Psoas muscle (tissue), 8 donors: ENCODE data around the gene MMP7. TPM values are rescaled to one million over a fixed set of nuclear protein-coding genes. Genes with fewer than 3 reads are reported as not detected.
A peak's percentile ranks its signal among the peaks of the same experiment; 100 is the strongest.

Source experiments
- ATAC-seq, 4 donors: fragments of 200-7000 bp; cut with Tn5 transposase; one replicate each; pipeline ENCODE4 v1.9.1; 2020; ENCODE audit warnings: moderate library complexity in 3 of 4, mild to moderate bottlenecking in 2 of 4
- DNase-seq, 2 donors: peaks; one replicate each; pipeline ENCODE4 v3.0.0-alpha.2; 2020
- H3K27ac ChIP-seq: fragments of 200-600 bp; one replicate; pipeline ENCODE4 v1.8.0; 2022
- H3K27me3 ChIP-seq, 3 donors: fragments of 200-600 bp in 1 of 3; one replicate each; pipeline versions ENCODE4 v1.6.1 to v1.8.0; 2013 to 2022; ENCODE audit warnings: low read length in 2 of 3, mild to moderate bottlenecking in 2 of 3, moderate library complexity in 1 of 3; ENCODE audit not compliant: insufficient read depth in 3 of 3
- H3K36me3 ChIP-seq, 2 donors: fragments of 200-600 bp in 1 of 2; one replicate each; pipeline versions ENCODE4 v1.6.1 to v1.8.0; 2013 to 2022; ENCODE audit warnings: low read depth in 1 of 2, mild to moderate bottlenecking in 1 of 2, moderate library complexity in 1 of 2; ENCODE audit not compliant: insufficient read depth in 1 of 2
- H3K4me1 ChIP-seq: fragments of 200-600 bp; one replicate; pipeline ENCODE4 v1.8.0; 2022
- H3K4me3 ChIP-seq: fragments of 200-600 bp; one replicate; pipeline ENCODE4 v1.8.0; 2022; ENCODE audit warnings: mild to moderate bottlenecking
- H3K9me3 ChIP-seq: fragments of 200-600 bp; one replicate; pipeline ENCODE4 v1.8.0; 2022
- CTCF ChIP-seq: fragments of 200-600 bp; IDR thresholded peaks from one replicate; pipeline ENCODE4 v1.8.0; 2022; ENCODE audit warnings: antibody characterized with exemption
- WGBS, 3 donors: extraction: QIAGEN DNeasy Blood & Tissue Kit; methylation state at CpG; one replicate each; pipeline versions ENCODE4 v1.1.6 to v1.1.7; 2013; 5-methylcytosine and 5-hydroxymethylcytosine counted together
- intact Hi-C, 2 donors: fragments of 100-400 bp; cut with DNase I; formaldehyde crosslinking; loops; one replicate each; pipeline versions ENCODE4 v1.11.0 to v1.14.2; 2022
- polyA plus RNA-seq, 3 donors: library from polyadenylated mRNA; stranded (reverse); fragments of 200-250 nt; gene quantifications; one replicate each; pipeline ENCODE4 v1.2.3, GENCODE V29; 2013
- total RNA-seq, 4 donors: library from RNA; stranded (reverse); fragmentation: NEBNext Ultra II Directional in 2 of 4; extraction: Animal tissue kit (Norgen Biotek cat#: 25700) in 2 of 4; gene quantifications; one replicate each; pipeline versions ENCODE4 v1.2.1 to v1.2.4, GENCODE V29; 2021 to 2023
- donor health status: healthy with polysubstance abuse.
- donor health status: DM: no; HTN: no; CAD: no; lungs with moderate emphysema.
- donor health status: Bipolar disorder and iron deficiency.
- donor health status: healthy.
- donor health status: DM: yes; HTN: yes; CAD: no.
- donor health status: DM: no; HTN: no; CAD: no.
- donor health status: DM: no; HTN: no; CAD: no.
- donor health status: DM: yes; HTN: yes; CAD: no.

The MMP7 gene
- total and polyA plus RNA-seq, 7 donors: 0.31 TPM; not detected in 6

GRCh38 chr11:102478673-102479299 lies 51.8 kb downstream of the MMP7 start:
- ATAC-seq: no peak
- 73 to 90% (median 79%) methylated on average over 1 of the region's 1 CpG for WGBS, 3 donors
- TF ChIP-seq CTCF: no peak
- Histone ChIP-seq H3K9me3 (no peaks in the 10 kb centered on the region), H3K36me3 (no peaks in the 10 kb centered on the region), H3K27ac (no peak overlapping the region), H3K4me1 (no peaks in the 10 kb centered on the region), H3K27me3 (no peaks in the 10 kb centered on the region), H3K4me3 (no peak overlapping the region)
- intact Hi-C loops: no loop called here
- no peak for DNase-seq

GRCh38 chr11:102476812-102477211 lies 53.7 kb downstream of the MMP7 start:
- H3K27me3 ChIP-seq: no peaks in the 10 kb centered on the region
- H3K9me3 ChIP-seq: no peaks in the 10 kb centered on the region
- DNase-seq: no peak
- peak in 1 of 4 donors; percentile 47 for ATAC-seq
- no peak for TF ChIP-seq CTCF
- intact Hi-C loops: no loop called here
- H3K4me1 ChIP-seq: no peaks in the 10 kb centered on the region
- no peak overlapping the region for H3K27ac ChIP-seq
- 9 to 16% (median 11%) methylated on average over 1 of the region's 1 CpG for WGBS, 3 donors
- no peak overlapping the region for H3K4me3 ChIP-seq
- H3K36me3 ChIP-seq: no peaks in the 10 kb centered on the region

- H3K27me3 ChIP-seq: no peaks in the 10 kb centered on the region
- TF ChIP-seq CTCF: no peak
- ATAC-seq (no peak), DNase-seq (no peak)
- no peaks in the 10 kb centered on the region for H3K36me3 ChIP-seq
- no peaks in the 10 kb centered on the region for H3K4me1 ChIP-seq
- H3K27ac ChIP-seq: no peak overlapping the region
- intact Hi-C loops: no loop called here
- no peak overlapping the region for H3K4me3 ChIP-seq
- H3K9me3 ChIP-seq: no peaks in the 10 kb centered on the region
- 60 to 83% (median 63%) methylated on average over 1 of the region's 1 CpG for WGBS, 3 donors
These were observed 54.5 kb downstream of the MMP7 start for GRCh38 chr11:102476069-102476468.

GRCh38 chr11:102473543-102473942 lies 57.0 kb downstream of the MMP7 start:
- Histone ChIP-seq H3K36me3 (no peaks in the 10 kb centered on the region), H3K4me3 (no peak overlapping the region), H3K27ac (no peak overlapping the region), H3K4me1 (no peaks in the 10 kb centered on the region), H3K27me3 (no peaks in the 10 kb centered on the region), H3K9me3 (no peaks in the 10 kb centered on the region)
- DNase-seq: no peak
- intact Hi-C loops: no loop called here
- TF ChIP-seq CTCF: no peak
- ATAC-seq: no peak
- 94 to 98% (median 97%) methylated on average over 5 of the region's 5 CpGs for WGBS, 3 donors

GRCh38 chr11:102472127-102472526 lies 58.4 kb downstream of the MMP7 start:
- WGBS, 3 donors: 68 to 85% (median 75%) methylated on average over 4 of the region's 4 CpGs

More at GRCh38 chr11:102472127-102472526, 58.4 kb downstream of the MMP7 start:
- no peak for TF ChIP-seq CTCF
- H3K9me3 ChIP-seq: no peaks in the 10 kb centered on the region
- no peak overlapping the region for H3K4me3 ChIP-seq
- H3K27me3 ChIP-seq: no peaks in the 10 kb centered on the region
- intact Hi-C loops: no loop called here
- no peaks in the 10 kb centered on the region for H3K36me3 ChIP-seq
- DNase-seq: no peak
- no peaks in the 10 kb centered on the region for H3K4me1 ChIP-seq
- no peak for ATAC-seq
- H3K27ac ChIP-seq: no peak overlapping the region
